Suprapubic skin (tissue), 4 donors: ENCODE measurements around the gene SMIM10L1. TPM values are rescaled to one million over a fixed set of nuclear protein-coding genes. Genes with fewer than 3 reads are reported as not detected.
A peak's percentile ranks its signal among the peaks of the same experiment; 100 is the strongest.

Source experiments
- DNase-seq, 2 donors: peaks; one replicate each; pipeline ENCODE4 v3.0.0-alpha.2; 2019; ENCODE audit warnings: low spot score in 2 of 2
- H3K27ac ChIP-seq: fragments of 200-600 bp; sonication (generic); one replicate; pipeline ENCODE4 v1.5.1; 2019
- H3K27me3 ChIP-seq: fragments of 200-600 bp; sonication (generic); one replicate; pipeline ENCODE4 v1.5.1; 2019
- H3K36me3 ChIP-seq: fragments of 200-600 bp; sonication (generic); one replicate; pipeline ENCODE4 v1.5.1; 2019
- H3K4me1 ChIP-seq: fragments of 200-600 bp; sonication (generic); one replicate; pipeline ENCODE4 v1.5.1; 2019
- H3K4me3 ChIP-seq: fragments of 200-600 bp; sonication (generic); one replicate; pipeline ENCODE4 v1.5.1; 2019; ENCODE audit warnings: mild to moderate bottlenecking
- H3K9me3 ChIP-seq: fragments of 200-600 bp; sonication (generic); one replicate; pipeline ENCODE4 v1.5.1; 2019
- EP300 ChIP-seq: sonication (generic); formaldehyde crosslinking; IDR thresholded peaks from one replicate; pipeline ENCODE4 v1.6.1; 2017; ENCODE audit warnings: antibody characterized with exemption
- POLR2A ChIP-seq, 2 donors: fragments of 450-650 bp; IDR thresholded peaks; one replicate each; pipeline ENCODE4 v1.6.1; 2017; ENCODE audit warnings: antibody characterized with exemption in 2 of 2, mild to moderate bottlenecking in 2 of 2, moderate library complexity in 2 of 2
- POLR2AphosphoS5 ChIP-seq, 3 donors: sonication (generic); formaldehyde crosslinking; IDR thresholded peaks; one replicate each; pipeline ENCODE4 v1.6.1; 2017; ENCODE audit warnings: antibody characterized with exemption in 3 of 3
- WGBS: methylation state at CpG from one replicate; pipeline ENCODE4 v1.1.5; 2018; 5-methylcytosine and 5-hydroxymethylcytosine counted together
- total RNA-seq, 4 donors: library from RNA; depleted of rRNA; stranded (reverse); fragments of >200 nt; gene quantifications; one replicate each; pipeline ENCODE4 v1.1.0, GENCODE V29; 2016
- TF ChIP-seq, protein P1 (sequence below), 2 donors: fragments of 200-600 bp in 1 of 2; fragments of 450-650 bp in 1 of 2; sonication (generic) in 1 of 2; IDR thresholded peaks; one replicate each; pipeline ENCODE4 v1.5.1; 2016 to 2019; ENCODE audit warnings: antibody characterized with exemption in 2 of 2, mild to moderate bottlenecking in 1 of 2, moderate library complexity in 1 of 2

SMIM10L1 gene
- 1 to 10 TPM; 2.8 to 7.0 (median 4.1) TPM for total RNA-seq

DNA sequence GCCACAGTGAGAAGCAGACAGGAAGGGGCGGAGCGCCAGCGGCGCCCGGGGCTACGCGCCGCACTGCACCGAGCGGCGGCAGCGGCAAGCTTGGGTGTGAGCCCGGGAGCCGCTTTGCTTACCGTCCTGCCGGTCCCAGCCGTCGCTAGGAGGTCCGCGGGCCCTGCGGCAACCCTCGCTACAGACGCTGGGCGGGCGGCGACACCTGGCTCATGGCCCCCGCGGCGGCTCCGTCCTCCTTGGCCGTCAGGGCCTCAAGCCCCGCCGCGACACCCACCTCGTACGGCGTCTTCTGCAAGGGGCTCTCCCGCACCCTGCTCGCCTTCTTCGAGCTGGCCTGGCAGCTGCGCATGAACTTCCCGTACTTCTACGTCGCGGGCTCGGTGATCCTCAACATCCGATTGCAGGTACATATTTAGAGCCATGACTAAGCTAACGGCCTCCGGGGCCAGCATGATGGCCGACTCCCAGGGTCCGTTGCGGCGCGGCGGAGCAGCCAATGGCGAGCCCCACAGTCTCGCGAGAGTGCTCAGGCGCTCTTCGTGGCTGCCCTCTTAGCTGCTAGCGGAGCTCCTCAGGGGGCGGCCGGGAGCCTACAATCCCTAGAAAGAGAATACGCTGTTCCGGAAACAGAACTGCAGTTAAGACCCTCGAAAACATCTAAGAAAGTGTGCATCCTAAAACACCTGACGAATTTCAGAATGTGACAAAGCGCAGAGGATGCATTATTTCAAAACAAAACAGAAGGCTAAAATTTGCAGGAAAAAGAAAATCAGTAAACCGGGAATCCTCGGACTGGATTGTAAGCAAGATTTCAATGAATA is at the start of gene SMIM10L1:
Gene SMIM10L1, plus strand, starts transcription at position 50 of the 824 bp plus-strand sequence. Its CDS starts 163 bp downstream, at position 213.
- DNase-seq = peak; percentile 92 to 94
- Histone ChIP-seq H3K9me3 (no peaks in the 10 kb centered on the region), H3K4me3 (peak within 1 kb of the TSS; percentile 95), H3K4me1 (peaks cover 35% of the 10 kb centered on the region), H3K36me3 (no peaks in the 10 kb centered on the region), H3K27ac (peak within 1 kb of the TSS; percentile 98), H3K27me3 (no peaks in the 10 kb centered on the region)
- 0% methylated on average over 23 of the region's 70 CpGs for WGBS
- TF ChIP-seq EP300 = no peak
- TF ChIP-seq POLR2AphosphoS5 (IDR thresholded peaks at IDR 0.05) = peak in 2 of 3 donors; percentile 43 to 85
- TF ChIP-seq POLR2A (IDR thresholded peaks at IDR 0.05) = peak in 1 of 2 donors; percentile 43

DNA sequence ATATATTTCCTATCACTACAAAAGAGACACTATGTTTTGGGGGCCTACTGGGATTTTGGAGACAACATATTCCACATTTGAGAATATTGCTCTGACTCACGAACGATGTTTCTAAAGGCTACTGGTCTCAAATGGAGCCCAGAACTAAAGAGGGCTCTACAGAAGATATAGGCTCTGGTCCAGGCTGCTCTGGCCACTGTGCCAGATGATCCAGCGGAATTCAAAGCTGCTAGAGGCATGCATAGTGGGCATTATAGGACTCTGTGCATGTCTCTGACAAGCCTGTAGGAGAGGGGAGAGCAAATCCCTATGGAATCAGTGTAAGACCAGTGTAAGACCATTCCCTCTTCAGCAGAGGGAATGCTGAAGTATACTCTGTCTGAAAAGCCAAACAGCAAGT is 40.6 kb upstream of the SMIM10L1 start:
- Histone ChIP-seq H3K9me3 (no peaks in the 10 kb centered on the region), H3K36me3 (no peaks in the 10 kb centered on the region), H3K4me1 (no peaks in the 10 kb centered on the region), H3K4me3 (no peak overlapping the region), H3K27ac (no peak overlapping the region), H3K27me3 (no peaks in the 10 kb centered on the region)
- 93% methylated on average over 3 of the region's 3 CpGs for WGBS
- TF ChIP-seq POLR2AphosphoS5 (IDR thresholded peaks at IDR 0.05) (no peak), EP300 (no peak), POLR2A (IDR thresholded peaks at IDR 0.05) (no peak)
- TF ChIP-seq, protein P1, sequence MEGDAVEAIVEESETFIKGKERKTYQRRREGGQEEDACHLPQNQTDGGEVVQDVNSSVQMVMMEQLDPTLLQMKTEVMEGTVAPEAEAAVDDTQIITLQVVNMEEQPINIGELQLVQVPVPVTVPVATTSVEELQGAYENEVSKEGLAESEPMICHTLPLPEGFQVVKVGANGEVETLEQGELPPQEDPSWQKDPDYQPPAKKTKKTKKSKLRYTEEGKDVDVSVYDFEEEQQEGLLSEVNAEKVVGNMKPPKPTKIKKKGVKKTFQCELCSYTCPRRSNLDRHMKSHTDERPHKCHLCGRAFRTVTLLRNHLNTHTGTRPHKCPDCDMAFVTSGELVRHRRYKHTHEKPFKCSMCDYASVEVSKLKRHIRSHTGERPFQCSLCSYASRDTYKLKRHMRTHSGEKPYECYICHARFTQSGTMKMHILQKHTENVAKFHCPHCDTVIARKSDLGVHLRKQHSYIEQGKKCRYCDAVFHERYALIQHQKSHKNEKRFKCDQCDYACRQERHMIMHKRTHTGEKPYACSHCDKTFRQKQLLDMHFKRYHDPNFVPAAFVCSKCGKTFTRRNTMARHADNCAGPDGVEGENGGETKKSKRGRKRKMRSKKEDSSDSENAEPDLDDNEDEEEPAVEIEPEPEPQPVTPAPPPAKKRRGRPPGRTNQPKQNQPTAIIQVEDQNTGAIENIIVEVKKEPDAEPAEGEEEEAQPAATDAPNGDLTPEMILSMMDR (IDR thresholded peaks at IDR 0.05) = no peak
- no peak for DNase-seq

DNA sequence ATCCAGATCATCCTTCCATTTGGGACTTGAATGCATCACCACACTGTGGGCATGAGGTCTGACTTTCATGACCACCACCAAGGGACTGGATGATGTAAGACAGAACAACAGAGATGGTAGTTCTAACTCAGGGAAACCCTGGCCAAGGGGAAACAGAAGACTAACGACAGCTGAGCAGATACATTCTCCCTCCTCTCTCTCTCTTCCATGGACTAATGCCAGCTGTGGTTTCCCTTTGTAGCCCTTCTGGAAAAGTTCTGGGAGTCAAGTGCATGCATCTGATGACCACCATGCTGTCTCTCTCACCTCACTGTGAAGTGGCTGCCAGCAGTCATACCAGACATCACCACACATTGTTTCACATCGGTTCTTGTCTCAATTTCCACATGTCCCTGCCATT is 40.0 kb upstream of the SMIM10L1 start:
- 73% methylated on average over 2 of the region's 2 CpGs for WGBS
- Histone ChIP-seq H3K4me3 (no peak overlapping the region), H3K4me1 (no peaks in the 10 kb centered on the region), H3K27ac (no peak overlapping the region), H3K9me3 (no peaks in the 10 kb centered on the region), H3K27me3 (no peaks in the 10 kb centered on the region), H3K36me3 (no peaks in the 10 kb centered on the region)
- TF ChIP-seq, protein P1 (IDR thresholded peaks at IDR 0.05) = no peak
- TF ChIP-seq POLR2AphosphoS5 (IDR thresholded peaks at IDR 0.05) = no peak
- no peak for DNase-seq

DNA sequence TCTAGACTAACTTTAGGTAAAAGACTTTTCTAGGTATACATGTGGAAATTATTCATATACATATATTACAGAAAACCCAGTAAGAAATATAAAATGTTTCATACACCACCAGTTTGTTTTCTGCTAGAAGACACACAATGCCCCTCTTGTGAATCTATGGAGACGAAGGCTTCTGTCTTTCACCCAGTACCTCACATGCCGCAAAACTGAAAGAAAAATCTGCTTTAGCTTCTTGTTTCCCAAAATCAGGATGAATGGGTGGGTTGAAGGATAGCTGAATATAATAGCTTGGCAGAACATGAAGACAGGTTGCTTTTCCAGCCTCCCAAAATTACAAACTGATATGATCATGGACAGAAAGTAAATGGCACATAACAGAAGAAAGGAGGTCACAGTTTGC is 37.8 kb upstream of the SMIM10L1 start:
- TF ChIP-seq EP300 (no peak), POLR2A (IDR thresholded peaks at IDR 0.05) (no peak), POLR2AphosphoS5 (IDR thresholded peaks at IDR 0.05) (no peak)
- TF ChIP-seq, protein P1 (IDR thresholded peaks at IDR 0.05) = no peak

DNA sequence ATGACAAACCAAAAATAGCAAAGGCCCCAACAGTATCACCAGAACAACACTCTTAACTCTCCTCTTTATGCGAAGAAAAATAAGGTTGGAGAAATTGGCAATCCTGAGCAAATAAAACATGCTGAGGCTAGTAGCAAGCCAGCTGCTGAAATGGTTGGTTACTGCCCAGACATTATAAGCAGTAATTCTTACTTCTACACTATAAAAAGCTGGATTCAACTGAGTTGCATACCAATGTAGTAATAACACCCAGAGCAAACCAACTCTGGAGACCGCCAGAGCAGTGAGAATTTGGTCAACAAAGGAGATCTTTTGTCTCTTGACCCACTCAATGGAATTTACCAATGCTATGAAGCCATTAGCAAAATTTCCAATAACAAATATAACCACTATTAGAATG is 37.2 kb upstream of the SMIM10L1 start:
- no peaks in the 10 kb centered on the region for H3K4me1 ChIP-seq
- H3K4me3 ChIP-seq = no peak overlapping the region
- H3K27ac ChIP-seq = no peak overlapping the region
- 50% methylated on average over 2 of the region's 2 CpGs for WGBS
- no peaks in the 10 kb centered on the region for H3K9me3 ChIP-seq
- H3K27me3 ChIP-seq = no peaks in the 10 kb centered on the region
- H3K36me3 ChIP-seq = no peaks in the 10 kb centered on the region
- no peak for DNase-seq
- TF ChIP-seq POLR2AphosphoS5 (IDR thresholded peaks at IDR 0.05) (no peak), EP300 (no peak), POLR2A (IDR thresholded peaks at IDR 0.05) (no peak)
- TF ChIP-seq, protein P1 (IDR thresholded peaks at IDR 0.05) = no peak

More for the DNA sequence above, 37.8 kb upstream of the SMIM10L1 start:
- Histone ChIP-seq H3K4me1 (no peaks in the 10 kb centered on the region), H3K9me3 (no peaks in the 10 kb centered on the region), H3K36me3 (no peaks in the 10 kb centered on the region), H3K27ac (no peak overlapping the region), H3K27me3 (no peaks in the 10 kb centered on the region), H3K4me3 (no peak overlapping the region)
- 88% methylated on average over 2 of the region's 2 CpGs for WGBS
- no peak for DNase-seq
